Erythroblast (primary cell): ENCODE measurements around the gene L3MBTL4.

Experiments used
- GATA1 ChIP-seq: IDR thresholded peaks from 2 replicates; pipeline ENCODE4 v1.6.1; 2011; ENCODE audit warnings: low read depth, mild to moderate bottlenecking, control low read depth, low read length, moderate library complexity
- POLR2A ChIP-seq: IDR thresholded peaks from 2 replicates; pipeline ENCODE4 v1.6.1; 2011; ENCODE audit warnings: mild to moderate bottlenecking, low read length

GRCh38 chr18:6004683-6005082, 410.0 kb downstream of the L3MBTL4 start:
- TF ChIP-seq POLR2A (no peak), GATA1 (no peak)
